CD14-positive monocyte (primary cell): ENCODE results near the gene PCOLCE2. TPM values are rescaled to one million over a fixed set of nuclear protein-coding genes. Genes with fewer than 3 reads are reported as not detected.

Source experiments
- DNase-seq, 3 donors: peaks; one replicate each; pipeline ENCODE4 v3.0.0-alpha.2; 2011 to 2022
- H2AFZ ChIP-seq: 2 replicates; pipeline ENCODE4 v1.6.0; 2012; ENCODE audit warnings: mild to moderate bottlenecking, low read depth, low read length, inconsistent platforms; ENCODE audit not compliant: insufficient read depth, poor library complexity, severe bottlenecking
- H3K27ac ChIP-seq, 2 donors: 1 replicate in 1 of 2; 2 replicates in 1 of 2; pipeline ENCODE4 v1.5.1; 2012 to 2013; ENCODE audit warnings: low read length in 2 of 2, control low read depth in 1 of 2, inconsistent platforms in 1 of 2, low read depth in 1 of 2, mild to moderate bottlenecking in 1 of 2
- H3K27me3 ChIP-seq, 2 donors: one replicate each; pipeline versions ENCODE4 v1.6.0 to v1.6.1; 2011 to 2013; ENCODE audit warnings: low read length in 2 of 2; ENCODE audit not compliant: control insufficient read depth in 2 of 2, insufficient read depth in 2 of 2
- H3K36me3 ChIP-seq, 2 donors: replicated peaks in 1 of 2; 1 replicate in 1 of 2; 2 replicates in 1 of 2; pipeline versions ENCODE4 v1.5.1 to v1.6.1; 2012 to 2013; ENCODE audit warnings: low read length in 2 of 2, control low read depth in 1 of 2, inconsistent platforms in 1 of 2, mild to moderate bottlenecking in 1 of 2; ENCODE audit not compliant: insufficient read depth in 2 of 2, control insufficient read depth in 1 of 2
- H3K4me1 ChIP-seq, 2 donors: 1 replicate in 1 of 2; 2 replicates in 1 of 2; pipeline versions ENCODE4 v1.5.1 to v1.6.1; 2012 to 2013; ENCODE audit warnings: low read length in 2 of 2, control low read depth in 1 of 2, inconsistent platforms in 1 of 2, mild to moderate bottlenecking in 1 of 2, moderate library complexity in 1 of 2; ENCODE audit not compliant: insufficient read depth in 2 of 2, control insufficient read depth in 1 of 2
- H3K4me2 ChIP-seq: replicated peaks from 2 replicates; pipeline ENCODE3; 2012; ENCODE audit warnings: low read length, moderate library complexity, mild to moderate bottlenecking; ENCODE audit not compliant: poor library complexity, severe bottlenecking; ENCODE audit errors: extremely low read depth
- H3K4me3 ChIP-seq, 3 experiments: fragments of 200-600 bp in 1 of 3; sonication (generic) in 1 of 3; replicated peaks in 1 of 3; 1 replicate in 2 of 3; 2 replicates in 1 of 3; pipeline ENCODE4 v1.5.1; 2011 to 2013; ENCODE audit warnings: low read length in 3 of 3, mild to moderate bottlenecking in 3 of 3, control low read depth in 2 of 3, low read depth in 2 of 3, inconsistent platforms in 1 of 3, moderate library complexity in 1 of 3
- H3K79me2 ChIP-seq: 2 replicates; pipeline ENCODE4 v1.6.0; 2012; ENCODE audit warnings: mild to moderate bottlenecking, control low read depth, inconsistent platforms, low read length, moderate library complexity; ENCODE audit not compliant: insufficient read depth
- H3K9ac ChIP-seq: 2 replicates; pipeline ENCODE4 v1.6.0; 2017; ENCODE audit warnings: low read length, mild to moderate bottlenecking; ENCODE audit not compliant: insufficient read depth, poor library complexity, severe bottlenecking
- H3K9me3 ChIP-seq, 2 donors: replicated peaks in 1 of 2; 1 replicate in 1 of 2; 2 replicates in 1 of 2; pipeline versions ENCODE4 v1.5.1 to v1.6.1; 2012 to 2013; ENCODE audit warnings: low read length in 2 of 2, control low read depth in 1 of 2; ENCODE audit not compliant: control insufficient read depth in 1 of 2, insufficient read depth in 1 of 2
- H4K20me1 ChIP-seq: 2 replicates; pipeline ENCODE4 v1.6.0; 2012; ENCODE audit warnings: mild to moderate bottlenecking, low read length, control low read depth, moderate library complexity; ENCODE audit not compliant: insufficient read depth
- H3K27ac Mint-ChIP-seq, 7 donors: one replicate each; pipeline ENCODE4 v1.8.0; 2020; ENCODE audit warnings: mild to moderate bottlenecking in 7 of 7, mixed read lengths in 7 of 7, moderate library complexity in 6 of 7, inconsistent platforms in 2 of 7
- H3K27me3 Mint-ChIP-seq, 3 donors: one replicate each; pipeline ENCODE4 v1.8.0; 2021 to 2022; ENCODE audit warnings: low read depth in 3 of 3, mild to moderate bottlenecking in 3 of 3, mixed read lengths in 3 of 3, moderate library complexity in 3 of 3, inconsistent platforms in 1 of 3
- H3K36me3 Mint-ChIP-seq, 2 donors: one replicate each; pipeline ENCODE4 v1.8.0; 2020; ENCODE audit warnings: mixed read lengths in 2 of 2, inconsistent platforms in 1 of 2, mild to moderate bottlenecking in 1 of 2
- H3K4me1 Mint-ChIP-seq: one replicate; pipeline ENCODE4 v1.8.0; 2020; ENCODE audit warnings: mild to moderate bottlenecking, mixed read lengths
- H3K4me3 Mint-ChIP-seq, 2 donors: one replicate each; pipeline ENCODE4 v1.8.0; 2020; ENCODE audit warnings: mild to moderate bottlenecking in 2 of 2, mixed read lengths in 2 of 2, moderate library complexity in 1 of 2
- H3K9me3 Mint-ChIP-seq, 7 donors: one replicate each; pipeline ENCODE4 v1.8.0; 2020 to 2022; ENCODE audit warnings: mixed read lengths in 7 of 7, mild to moderate bottlenecking in 6 of 7, moderate library complexity in 6 of 7, inconsistent platforms in 2 of 7
- CTCF ChIP-seq: fragments of 200-600 bp; IDR thresholded peaks from one replicate; pipeline ENCODE4 v1.8.0; 2022; ENCODE audit warnings: antibody characterized with exemption, mild to moderate bottlenecking
- WGBS: methylation state at CpG from one replicate; pipeline ENCODE4 v1.1.5; 2013; ENCODE audit warnings: missing lambda C conversion rate; ENCODE audit not compliant: insufficient coverage; 5-methylcytosine and 5-hydroxymethylcytosine counted together
- intact Hi-C, 2 donors: fragments of 100-400 bp; cut with micrococcal nuclease; formaldehyde crosslinking; loops; one replicate each; pipeline versions ENCODE4 v1.15.0 to v1.15.1; 2023
- polyA plus RNA-seq, 3 donors: library from polyadenylated mRNA; depleted of rRNA in 1 of 3; unstranded in 2 of 3; stranded (reverse) in 1 of 3; fragments of 300-500 nt in 2 of 3; fragments of >200 nt in 1 of 3; fragmentation: Illumina TruSeq in 2 of 3; gene quantifications; 1 replicate in 2 of 3; 2 replicates in 1 of 3; pipeline ENCODE4 v1.2.3, GENCODE V29; 2012 to 2021

Gene PCOLCE2
- polyA plus RNA-seq, 3 donors, result not detected

- TF ChIP-seq CTCF, result no peak
- Histone ChIP-seq H3K9me3 (peaks cover 0 to 3% of the 10 kb centered on the region in 2 donors), H2AFZ (no peak overlapping the region), H3K4me2 (no peak overlapping the region), H4K20me1 (no peaks in the 10 kb centered on the region), H3K36me3 (no peaks in the 10 kb centered on the region), H3K4me3 (no peak overlapping the region), H3K9ac (no peak overlapping the region), H3K79me2 (no peaks in the 10 kb centered on the region), H3K4me1 (no peaks in the 10 kb centered on the region), H3K27ac (no peak overlapping the region), H3K27me3 (peaks cover 1 to 3% of the 10 kb centered on the region in 2 donors)
- peaks cover 0 to 10% (median 0%) of the 10 kb centered on the region in 7 donors for H3K9me3 Mint-ChIP-seq
- peaks cover 9% of the 10 kb centered on the region for H3K4me1 Mint-ChIP-seq
- no peak overlapping the region for H3K4me3 Mint-ChIP-seq
- H3K36me3 Mint-ChIP-seq, result no peaks in the 10 kb centered on the region
- no peak for DNase-seq
- 92% methylated on average over 2 of the region's 9 CpGs for WGBS
- H3K27me3 Mint-ChIP-seq, result peaks cover 0 to 8% (median 1%) of the 10 kb centered on the region in 3 donors
- H3K27ac Mint-ChIP-seq, result peak overlapping the region in 1 of 7 donors; percentile 1
- intact Hi-C loops, result no loop called here
These were observed 7.4 kb upstream of the PCOLCE2 start for GRCh38 chr3:142896201-142896755.

- H3K4me1 ChIP-seq, result peaks cover 0 to 1% of the 10 kb centered on the region in 2 donors
- peaks cover 12 to 17% (median 13%) of the 10 kb centered on the region in 3 donors for H3K27me3 Mint-ChIP-seq
- H3K79me2 ChIP-seq, result no peaks in the 10 kb centered on the region
- H3K9me3 ChIP-seq, result peaks cover 0 to 3% of the 10 kb centered on the region in 2 donors
- H3K27me3 ChIP-seq, result peaks cover 6 to 14% of the 10 kb centered on the region in 2 donors
- H4K20me1 ChIP-seq, result no peaks in the 10 kb centered on the region
- H3K9me3 Mint-ChIP-seq, result peaks cover 0 to 10% (median 0%) of the 10 kb centered on the region in 7 donors
- H2AFZ ChIP-seq, result no peak overlapping the region
- no peak overlapping the region for H3K4me2 ChIP-seq
- no peak overlapping the region for H3K9ac ChIP-seq
- no peak for TF ChIP-seq CTCF
- no peak overlapping the region for H3K4me3 ChIP-seq
- no peak overlapping the region for H3K27ac ChIP-seq
- H3K4me3 Mint-ChIP-seq, result no peak overlapping the region
- DNase-seq, result no peak
- 84% methylated on average over 2 of the region's 3 CpGs for WGBS
- H3K27ac Mint-ChIP-seq, result no peak overlapping the region
- intact Hi-C loops, result no loop called here
- H3K36me3 ChIP-seq, result no peaks in the 10 kb centered on the region
- no peaks in the 10 kb centered on the region for H3K36me3 Mint-ChIP-seq
- peaks cover 1% of the 10 kb centered on the region for H3K4me1 Mint-ChIP-seq
These were observed 5.6 kb upstream of the PCOLCE2 start for GRCh38 chr3:142894493-142894892.
